ENCODE data around the gene MN1. TPM values are rescaled to one million over a fixed set of nuclear protein-coding genes. Genes with fewer than 3 reads are reported as not detected.

The MN1 gene
- total and polyA plus RNA-seq, 2 experiments from 2014 or later = 7.8 to 45.8 TPM

- no peak for DNase-seq (ENCODE audit: low read depth in 1 of 2, low spot score in 1 of 2)
- Histone ChIP-seq H3K4me3 (no peak overlapping the region), H3K36me3 (no peaks in the 10 kb centered on the region), H3K27me3 (no peaks in the 10 kb centered on the region), H3K9me3 (ENCODE audit: low read depth) (no peaks in the 10 kb centered on the region), H3K27ac (no peak overlapping the region), H3K4me1 (ENCODE audit: low read depth) (peaks cover 4% of the 10 kb centered on the region)
- no peak for TF ChIP-seq CTCF (IDR thresholded peaks at IDR 0.05; ENCODE audit: low read depth, low read length)
Measured at GRCh38 chr22:27715106-27715505, 86.5 kb downstream of the MN1 start.

GRCh38 chr22:27714068-27714467 lies 87.5 kb downstream of the MN1 start:
- DNase-seq (ENCODE audit: low read depth in 1 of 2, low spot score in 1 of 2) = no peak
- no peak for TF ChIP-seq CTCF (IDR thresholded peaks at IDR 0.05; ENCODE audit: low read depth, low read length)

GRCh38 chr22:27713461-27713860 lies 88.1 kb downstream of the MN1 start:
- TF ChIP-seq CTCF (IDR thresholded peaks at IDR 0.05; ENCODE audit: low read depth, low read length) = no peak
- no peaks in the 10 kb centered on the region for H3K36me3 ChIP-seq
- DNase-seq (ENCODE audit: low read depth in 1 of 2, low spot score in 1 of 2) = no peak
- no peaks in the 10 kb centered on the region for H3K9me3 ChIP-seq (ENCODE audit: low read depth)
- peaks cover 4% of the 10 kb centered on the region for H3K4me1 ChIP-seq (ENCODE audit: low read depth)
- H3K4me3 ChIP-seq = no peak overlapping the region
- no peaks in the 10 kb centered on the region for H3K27me3 ChIP-seq
- H3K27ac ChIP-seq = no peak overlapping the region

More at GRCh38 chr22:27714068-27714467, 87.5 kb downstream of the MN1 start:
- Histone ChIP-seq H3K27ac (no peak overlapping the region), H3K4me3 (no peak overlapping the region), H3K4me1 (ENCODE audit: low read depth) (peaks cover 4% of the 10 kb centered on the region), H3K36me3 (no peaks in the 10 kb centered on the region), H3K27me3 (no peaks in the 10 kb centered on the region), H3K9me3 (ENCODE audit: low read depth) (no peaks in the 10 kb centered on the region)

GRCh38 chr22:27711756-27712155 lies 89.8 kb downstream of the MN1 start:
- no peaks in the 10 kb centered on the region for H3K36me3 ChIP-seq
- TF ChIP-seq CTCF (IDR thresholded peaks at IDR 0.05; ENCODE audit: low read depth, low read length) = no peak
- H3K4me3 ChIP-seq = no peak overlapping the region
- no peaks in the 10 kb centered on the region for H3K9me3 ChIP-seq (ENCODE audit: low read depth)
- no peaks in the 10 kb centered on the region for H3K4me1 ChIP-seq (ENCODE audit: low read depth)
- H3K27me3 ChIP-seq = no peaks in the 10 kb centered on the region
- no peak for DNase-seq (ENCODE audit: low read depth in 1 of 2, low spot score in 1 of 2)
- no peak overlapping the region for H3K27ac ChIP-seq

- no peak for DNase-seq (ENCODE audit: low read depth in 1 of 2, low spot score in 1 of 2)
- Histone ChIP-seq H3K27ac (no peak overlapping the region), H3K36me3 (no peaks in the 10 kb centered on the region), H3K4me1 (ENCODE audit: low read depth) (no peaks in the 10 kb centered on the region), H3K27me3 (no peaks in the 10 kb centered on the region), H3K4me3 (no peak overlapping the region), H3K9me3 (ENCODE audit: low read depth) (no peaks in the 10 kb centered on the region)
- TF ChIP-seq CTCF (IDR thresholded peaks at IDR 0.05; ENCODE audit: low read depth, low read length) = no peak
Measured at GRCh38 chr22:27711012-27711411, 90.5 kb downstream of the MN1 start.
